Muscle layer of colon (tissue), 2 donors: ENCODE results near the gene PAMR1.

Experiments used
- H3K27ac ChIP-seq: one replicate; pipeline ENCODE4 v1.7.0; 2013; ENCODE audit warnings: low read depth, mild to moderate bottlenecking, low read length, moderate library complexity
- H3K27me3 ChIP-seq, 2 donors: one replicate each; pipeline ENCODE4 v1.7.0; 2013; ENCODE audit warnings: low read length in 2 of 2, mild to moderate bottlenecking in 2 of 2; ENCODE audit not compliant: insufficient read depth in 2 of 2, control insufficient read depth in 1 of 2
- H3K36me3 ChIP-seq: one replicate; pipeline ENCODE4 v1.7.0; 2013; ENCODE audit warnings: mild to moderate bottlenecking, low read length; ENCODE audit not compliant: insufficient read depth
- H3K4me1 ChIP-seq: one replicate; pipeline ENCODE4 v1.7.0; 2013; ENCODE audit warnings: mild to moderate bottlenecking, low read length; ENCODE audit not compliant: insufficient read depth
- H3K4me3 ChIP-seq, 2 donors: one replicate each; pipeline ENCODE4 v1.7.0; 2013; ENCODE audit warnings: low read length in 2 of 2, low read depth in 1 of 2, mild to moderate bottlenecking in 1 of 2, moderate library complexity in 1 of 2
- H3K9ac ChIP-seq: one replicate; pipeline ENCODE4 v1.7.0; 2013; ENCODE audit warnings: low read length
- H3K9me3 ChIP-seq: one replicate; pipeline ENCODE4 v1.7.0; 2013; ENCODE audit warnings: mild to moderate bottlenecking, low read length
- donor health status: abdominal sarcoma.
- donor health status: Adenocarcinoma of cecum.

Gene PAMR1

GRCh38 chr11:35473795-35474374, 51.5 kb downstream of the PAMR1 start:
- H3K27me3 ChIP-seq: no peaks in the 10 kb centered on the region
- no peak overlapping the region for H3K4me3 ChIP-seq
- H3K36me3 ChIP-seq: no peaks in the 10 kb centered on the region
- no peaks in the 10 kb centered on the region for H3K9me3 ChIP-seq
- no peak overlapping the region for H3K9ac ChIP-seq
- no peaks in the 10 kb centered on the region for H3K4me1 ChIP-seq
- no peak overlapping the region for H3K27ac ChIP-seq

- Histone ChIP-seq H3K36me3 (no peaks in the 10 kb centered on the region), H3K27ac (no peak overlapping the region), H3K9ac (no peak overlapping the region), H3K4me3 (no peak overlapping the region), H3K4me1 (no peaks in the 10 kb centered on the region), H3K27me3 (no peaks in the 10 kb centered on the region), H3K9me3 (no peaks in the 10 kb centered on the region)
Measured at GRCh38 chr11:35470616-35471015, 54.8 kb downstream of the PAMR1 start.

- Histone ChIP-seq H3K9me3 (no peaks in the 10 kb centered on the region), H3K27me3 (no peaks in the 10 kb centered on the region), H3K36me3 (no peaks in the 10 kb centered on the region), H3K9ac (no peak overlapping the region), H3K4me1 (no peaks in the 10 kb centered on the region), H3K4me3 (no peak overlapping the region), H3K27ac (no peak overlapping the region)
Measured at GRCh38 chr11:35466058-35466457, 59.4 kb downstream of the PAMR1 start.

- H3K27me3 ChIP-seq: no peaks in the 10 kb centered on the region
- H3K27ac ChIP-seq: no peak overlapping the region
- no peak overlapping the region for H3K9ac ChIP-seq
- H3K9me3 ChIP-seq: no peaks in the 10 kb centered on the region
- no peaks in the 10 kb centered on the region for H3K36me3 ChIP-seq
- no peak overlapping the region for H3K4me3 ChIP-seq
- no peaks in the 10 kb centered on the region for H3K4me1 ChIP-seq
Measured at GRCh38 chr11:35464308-35464707, 61.1 kb downstream of the PAMR1 start.

- H3K36me3 ChIP-seq: no peaks in the 10 kb centered on the region
- no peak overlapping the region for H3K4me3 ChIP-seq
- H3K9me3 ChIP-seq: no peaks in the 10 kb centered on the region
- no peak overlapping the region for H3K9ac ChIP-seq
- H3K4me1 ChIP-seq: no peaks in the 10 kb centered on the region
- H3K27me3 ChIP-seq: no peaks in the 10 kb centered on the region
- no peak overlapping the region for H3K27ac ChIP-seq
Measured at GRCh38 chr11:35463331-35463751, 62.1 kb downstream of the PAMR1 start.

GRCh38 chr11:35461917-35462538, 63.4 kb downstream of the PAMR1 start:
- H3K27me3 ChIP-seq: no peaks in the 10 kb centered on the region
- no peaks in the 10 kb centered on the region for H3K9me3 ChIP-seq
- no peak overlapping the region for H3K27ac ChIP-seq
- H3K9ac ChIP-seq: no peak overlapping the region
- H3K4me3 ChIP-seq: no peak overlapping the region
- no peaks in the 10 kb centered on the region for H3K36me3 ChIP-seq
- H3K4me1 ChIP-seq: no peaks in the 10 kb centered on the region

- H3K9me3 ChIP-seq: no peaks in the 10 kb centered on the region
- no peaks in the 10 kb centered on the region for H3K36me3 ChIP-seq
- no peak overlapping the region for H3K9ac ChIP-seq
- no peaks in the 10 kb centered on the region for H3K27me3 ChIP-seq
- no peaks in the 10 kb centered on the region for H3K4me1 ChIP-seq
- H3K27ac ChIP-seq: no peak overlapping the region
- H3K4me3 ChIP-seq: no peak overlapping the region
Measured at GRCh38 chr11:35459489-35459888, 65.9 kb downstream of the PAMR1 start.

GRCh38 chr11:35458846-35459245, 66.6 kb downstream of the PAMR1 start:
- H3K4me3 ChIP-seq: no peak overlapping the region
- no peaks in the 10 kb centered on the region for H3K36me3 ChIP-seq
- H3K9me3 ChIP-seq: no peaks in the 10 kb centered on the region
- H3K9ac ChIP-seq: no peak overlapping the region
- no peaks in the 10 kb centered on the region for H3K27me3 ChIP-seq
- H3K4me1 ChIP-seq: no peaks in the 10 kb centered on the region
- no peak overlapping the region for H3K27ac ChIP-seq

- Histone ChIP-seq H3K9me3 (no peaks in the 10 kb centered on the region), H3K4me3 (no peak overlapping the region), H3K4me1 (no peaks in the 10 kb centered on the region), H3K36me3 (no peaks in the 10 kb centered on the region), H3K9ac (no peak overlapping the region), H3K27me3 (no peaks in the 10 kb centered on the region), H3K27ac (no peak overlapping the region)
Measured at GRCh38 chr11:35454362-35454761, 71.1 kb downstream of the PAMR1 start.

GRCh38 chr11:35436581-35437250, 88.7 kb downstream of the PAMR1 start:
- Histone ChIP-seq H3K27ac (no peak overlapping the region), H3K4me3 (no peak overlapping the region), H3K27me3 (no peaks in the 10 kb centered on the region), H3K4me1 (no peaks in the 10 kb centered on the region), H3K36me3 (peaks cover 9% of the 10 kb centered on the region), H3K9me3 (no peaks in the 10 kb centered on the region), H3K9ac (no peak overlapping the region)

- no peaks in the 10 kb centered on the region for H3K4me1 ChIP-seq
- no peak overlapping the region for H3K4me3 ChIP-seq
- no peaks in the 10 kb centered on the region for H3K27me3 ChIP-seq
- peaks cover 9% of the 10 kb centered on the region for H3K36me3 ChIP-seq
- H3K9ac ChIP-seq: no peak overlapping the region
- no peaks in the 10 kb centered on the region for H3K9me3 ChIP-seq
- no peak overlapping the region for H3K27ac ChIP-seq
Measured at GRCh38 chr11:35433588-35433987, 91.8 kb downstream of the PAMR1 start.

GRCh38 chr11:35432464-35432863, 93.0 kb downstream of the PAMR1 start:
- no peak overlapping the region for H3K9ac ChIP-seq
- peaks cover 9% of the 10 kb centered on the region for H3K36me3 ChIP-seq
- no peaks in the 10 kb centered on the region for H3K27me3 ChIP-seq
- H3K4me1 ChIP-seq: no peaks in the 10 kb centered on the region
- no peaks in the 10 kb centered on the region for H3K9me3 ChIP-seq
- H3K4me3 ChIP-seq: no peak overlapping the region
- no peak overlapping the region for H3K27ac ChIP-seq
